Urinary bladder (tissue), 4 donors: Measurements from ENCODE around the gene COL7A1. TPM values are rescaled to one million over a fixed set of nuclear protein-coding genes. Genes with fewer than 3 reads are reported as not detected.

ENCODE experiments used
- DNase-seq: peaks from one replicate; pipeline ENCODE4 v3.0.0-alpha.2; 2015; ENCODE audit errors: extremely low spot score
- H3K27ac ChIP-seq: one replicate; pipeline ENCODE4 v1.5.1; 2013; ENCODE audit warnings: low read depth, mild to moderate bottlenecking, moderate library complexity
- H3K36me3 ChIP-seq: one replicate; pipeline ENCODE4 v1.6.1; 2013; ENCODE audit warnings: mild to moderate bottlenecking, moderate library complexity; ENCODE audit not compliant: insufficient read depth
- H3K4me1 ChIP-seq: one replicate; pipeline ENCODE4 v1.6.1; 2013; ENCODE audit warnings: mild to moderate bottlenecking, moderate library complexity; ENCODE audit not compliant: insufficient read depth
- H3K4me3 ChIP-seq: one replicate; pipeline ENCODE4 v1.5.1; 2013; ENCODE audit warnings: low read depth, low read length
- WGBS: extraction: QIAGEN DNeasy Blood & Tissue Kit; methylation state at CpG from one replicate; pipeline ENCODE4 v1.1.7; 2013; 5-methylcytosine and 5-hydroxymethylcytosine counted together
- polyA plus RNA-seq: library from polyadenylated mRNA; stranded (reverse); fragments of 200-250 nt; gene quantifications from one replicate; pipeline ENCODE4 v1.2.3, GENCODE V29; 2013
- total RNA-seq: library from RNA; depleted of rRNA; stranded (reverse); fragments of >200 nt; gene quantifications from one replicate; pipeline ENCODE4 v1.2.3, GENCODE V29; 2014
- donor health status: healthy with polysubstance abuse.
- donor health status: healthy.

COL7A1 gene
- total and polyA plus RNA-seq, 2 donors, result 19.7 to 20.0 TPM

DNA sequence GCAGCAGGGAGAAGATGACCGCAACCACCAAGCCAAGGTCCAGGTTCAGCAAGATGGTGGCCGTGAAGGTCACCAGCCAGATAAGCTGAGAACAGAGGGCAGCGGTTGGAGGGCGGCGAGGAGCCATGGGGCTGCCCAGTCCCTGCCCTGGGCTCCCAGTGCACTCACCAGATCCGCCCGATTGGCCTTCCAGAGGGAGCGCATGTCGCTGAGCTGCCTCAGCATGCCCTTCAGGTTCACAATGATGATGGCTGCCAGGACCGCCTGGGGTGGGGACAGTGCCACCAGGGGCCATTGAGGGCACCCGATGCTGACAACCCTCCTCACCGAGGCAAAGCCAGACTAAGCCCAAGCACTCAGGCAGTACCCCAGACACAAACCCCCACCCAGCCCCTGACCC, 34.8 kb upstream of the COL7A1 start:
- H3K4me1 ChIP-seq, result no peaks in the 10 kb centered on the region
- 96% methylated on average over 12 of the region's 12 CpGs for WGBS
- H3K36me3 ChIP-seq, result no peaks in the 10 kb centered on the region
- no peak overlapping the region for H3K27ac ChIP-seq
- no peak for DNase-seq
- no peak overlapping the region for H3K4me3 ChIP-seq

DNA sequence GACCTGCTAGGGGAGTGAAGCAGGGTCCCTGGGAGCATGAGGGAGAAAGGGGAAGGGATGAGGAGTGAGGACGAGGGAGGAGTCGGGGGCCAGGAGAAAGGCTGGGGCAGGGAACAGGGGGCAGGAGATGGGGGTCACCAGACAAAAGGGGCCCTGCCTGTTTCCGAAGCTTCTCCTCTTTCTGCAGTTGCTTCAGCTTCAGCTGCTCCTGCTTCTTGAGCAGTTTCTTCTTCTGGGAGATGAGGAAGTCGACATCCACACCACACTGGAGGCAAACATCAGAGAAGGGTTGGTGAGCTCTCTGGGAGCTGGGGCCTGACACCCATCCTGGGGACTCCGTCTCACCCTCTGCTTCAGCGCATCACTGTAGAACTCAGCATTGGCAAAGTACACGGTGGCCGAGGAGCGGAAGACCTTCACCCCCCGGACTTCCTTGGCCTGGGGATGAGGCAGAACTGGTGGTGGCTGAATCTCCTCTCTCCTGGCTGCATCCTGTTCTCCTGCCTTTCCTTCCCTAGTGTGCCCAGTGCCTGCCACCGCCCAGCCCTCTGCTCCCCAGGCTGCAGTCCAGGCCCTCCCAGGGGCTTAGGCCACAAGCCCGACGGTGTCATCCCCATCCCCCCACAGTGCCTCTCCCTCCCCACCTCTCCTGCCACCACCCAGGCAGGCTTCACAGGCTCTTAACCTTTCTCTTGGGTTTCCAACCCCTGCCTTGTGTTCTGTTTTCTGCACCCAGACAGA, 33.3 kb upstream of the COL7A1 start:
- H3K4me1 ChIP-seq, result no peaks in the 10 kb centered on the region
- no peak for DNase-seq
- H3K4me3 ChIP-seq, result no peak overlapping the region
- 84% methylated on average over 13 of the region's 13 CpGs for WGBS
- no peaks in the 10 kb centered on the region for H3K36me3 ChIP-seq
- H3K27ac ChIP-seq, result no peak overlapping the region

DNA sequence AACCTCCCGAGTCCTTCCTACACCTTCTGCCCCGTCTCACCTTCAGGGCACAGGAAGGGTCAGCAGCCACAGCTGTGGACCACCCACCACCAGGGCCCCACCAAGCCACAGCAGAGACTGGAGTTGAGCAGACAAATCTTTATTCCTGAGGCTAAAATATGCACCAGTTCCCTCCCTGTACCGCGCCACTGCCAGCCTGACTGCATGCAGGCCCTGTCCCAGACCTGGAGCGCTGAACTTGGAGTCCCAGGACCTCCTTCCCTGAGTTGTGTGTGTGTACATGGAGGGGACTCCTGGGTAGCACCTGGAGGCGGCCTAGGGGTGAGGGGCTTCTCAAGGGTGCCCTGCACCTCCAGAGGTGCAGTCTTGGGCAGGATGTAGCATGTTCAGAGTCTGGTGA, 30.5 kb upstream of the COL7A1 start:
- Histone ChIP-seq H3K27ac (no peak overlapping the region), H3K36me3 (no peaks in the 10 kb centered on the region), H3K4me1 (no peaks in the 10 kb centered on the region), H3K4me3 (no peak overlapping the region)
- no peak for DNase-seq
- 90% methylated on average over 6 of the region's 6 CpGs for WGBS

DNA sequence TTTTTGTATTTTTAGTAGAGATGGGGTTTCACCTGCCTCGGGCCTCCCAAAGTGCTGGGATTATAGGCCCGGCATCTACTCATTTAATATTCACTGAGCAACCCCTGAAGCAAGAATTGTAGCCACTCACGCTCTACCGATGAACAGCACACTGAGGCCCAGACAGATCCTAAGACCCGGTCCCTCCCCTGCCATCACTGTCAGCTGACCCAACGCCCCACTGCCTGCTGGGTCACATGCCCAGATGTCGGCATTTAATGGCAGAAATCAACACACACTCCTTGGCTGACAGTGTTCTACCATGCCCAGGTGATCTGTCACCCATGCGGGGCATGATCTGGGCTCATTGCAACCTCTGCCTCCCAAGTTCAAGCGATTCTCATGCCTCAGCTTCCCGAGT, 29.6 kb upstream of the COL7A1 start:
- 89% methylated on average over 10 of the region's 10 CpGs for WGBS
- Histone ChIP-seq H3K27ac (no peak overlapping the region), H3K4me1 (no peaks in the 10 kb centered on the region), H3K36me3 (no peaks in the 10 kb centered on the region), H3K4me3 (no peak overlapping the region)
- DNase-seq, result no peak

DNA sequence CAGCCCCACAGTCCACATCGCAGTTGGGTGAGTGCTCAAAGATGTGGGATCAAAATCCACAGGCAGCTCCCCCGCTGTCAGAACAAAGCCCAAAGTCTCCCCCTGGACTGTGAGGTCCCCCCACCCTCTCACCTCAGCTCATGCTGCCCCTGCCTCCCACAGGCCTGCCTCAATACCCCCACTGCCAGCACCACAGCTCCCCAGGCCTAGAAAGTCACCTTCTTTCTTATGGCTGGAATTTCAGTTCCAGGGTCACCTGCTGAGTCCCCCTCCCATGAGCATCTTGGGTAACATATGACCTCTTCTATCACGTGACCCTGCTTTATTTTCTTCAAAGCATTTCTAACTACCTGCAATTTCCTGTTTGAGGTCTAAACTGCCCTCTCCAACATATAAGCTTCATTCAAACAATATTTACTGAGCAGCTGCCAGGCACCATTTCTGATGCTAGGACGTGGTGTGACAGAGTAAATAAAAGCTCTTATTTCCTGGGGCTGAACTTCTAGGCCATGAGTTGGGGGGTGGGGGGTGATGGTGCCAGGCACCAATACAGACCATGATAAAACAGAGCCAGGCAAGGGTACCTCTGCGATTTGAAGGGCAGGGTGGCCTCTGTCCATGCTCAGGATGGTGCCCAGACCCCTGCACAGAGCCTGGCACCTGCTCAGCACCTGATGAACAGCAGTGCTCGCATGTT, 28.9 kb upstream of the COL7A1 start:
- Histone ChIP-seq H3K27ac (no peak overlapping the region), H3K36me3 (no peaks in the 10 kb centered on the region), H3K4me1 (no peaks in the 10 kb centered on the region), H3K4me3 (no peak overlapping the region)
- 74% methylated on average over 6 of the region's 6 CpGs for WGBS
- DNase-seq, result no peak

DNA sequence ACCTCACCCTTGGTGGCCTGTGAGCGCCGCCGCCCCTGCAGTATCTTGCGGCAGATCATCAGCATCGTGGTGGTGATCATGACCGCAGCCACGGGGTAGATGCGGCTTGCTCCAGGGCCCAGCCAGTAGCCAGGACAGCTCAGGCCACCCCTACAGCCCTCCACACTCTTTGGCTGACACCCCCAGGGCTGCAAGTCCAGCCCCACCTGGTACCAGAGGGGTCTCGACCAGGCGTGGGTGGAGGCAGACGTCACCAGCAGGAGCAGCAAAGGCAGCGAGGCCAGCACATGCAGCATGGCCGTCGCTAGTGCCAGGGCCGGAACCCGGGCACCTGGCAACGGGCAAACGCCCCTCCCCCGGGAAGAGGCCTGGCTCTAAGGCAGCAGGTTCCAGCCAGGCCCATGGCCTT, 26.3 kb upstream of the COL7A1 start, which contains the start of gene TMEM89:
Gene TMEM89, minus strand, starts transcription at position 309 of the 409 bp plus-strand sequence. Its CDS starts 13 bp downstream, at position 296.
- Histone ChIP-seq H3K4me1 (no peaks in the 10 kb centered on the region), H3K27ac (no peak within 1 kb of the TSS), H3K36me3 (no peaks in the 10 kb centered on the region), H3K4me3 (no peak within 1 kb of the TSS)
- DNase-seq, result no peak
- WGBS, result 92% methylated on average over 19 of the region's 19 CpGs

DNA sequence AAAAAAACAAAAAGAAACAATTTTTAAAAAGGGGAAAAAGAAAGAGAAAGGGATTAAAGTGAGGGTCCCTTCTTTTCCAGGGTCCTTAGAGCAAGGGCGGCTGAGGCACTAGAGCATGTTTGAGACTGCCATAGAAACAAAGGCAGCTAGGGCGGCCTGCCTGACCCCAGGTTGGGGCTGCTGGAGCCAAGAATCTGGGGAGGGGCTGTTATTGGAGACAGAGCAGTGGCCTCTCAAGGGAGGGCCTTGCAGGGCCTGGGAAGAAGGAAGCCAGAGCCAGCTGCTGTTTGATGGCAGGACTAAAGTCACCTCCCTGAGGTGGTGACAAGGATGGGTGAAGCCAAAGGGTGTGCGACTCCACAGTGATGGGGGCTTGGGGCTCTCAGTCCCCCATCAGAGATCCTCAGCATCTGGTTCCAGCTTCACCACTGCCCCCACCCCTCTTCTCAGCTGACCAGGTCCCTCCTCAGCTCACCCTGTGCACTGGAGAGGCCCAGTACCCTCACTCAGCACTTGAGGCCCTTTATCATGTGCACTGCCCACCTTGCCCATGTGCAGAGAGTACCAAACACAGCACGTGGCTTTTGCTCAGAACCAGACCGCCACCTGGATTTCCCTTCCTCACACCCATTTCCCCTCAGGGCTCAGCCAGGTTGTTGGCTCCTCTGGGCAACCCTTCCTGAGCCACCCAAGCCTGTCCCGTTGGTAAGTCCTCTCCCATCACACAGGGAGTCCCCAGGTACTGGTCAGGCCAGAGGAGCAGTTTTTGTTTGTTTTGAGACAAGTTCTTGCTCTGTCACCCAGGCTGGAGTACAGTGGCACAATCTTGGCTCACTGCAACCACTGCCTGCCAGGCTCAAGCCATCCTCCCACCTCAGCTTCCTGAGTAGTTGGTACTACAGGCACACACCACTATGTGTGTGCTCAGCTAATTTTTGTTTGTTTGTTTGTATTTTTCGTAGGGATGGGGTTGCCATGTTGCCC, 24.7 kb upstream of the COL7A1 start:
- Histone ChIP-seq H3K4me3 (no peak overlapping the region), H3K27ac (no peak overlapping the region), H3K4me1 (no peaks in the 10 kb centered on the region), H3K36me3 (no peaks in the 10 kb centered on the region)
- DNase-seq, result no peak
- 83% methylated on average over 7 of the region's 7 CpGs for WGBS

DNA sequence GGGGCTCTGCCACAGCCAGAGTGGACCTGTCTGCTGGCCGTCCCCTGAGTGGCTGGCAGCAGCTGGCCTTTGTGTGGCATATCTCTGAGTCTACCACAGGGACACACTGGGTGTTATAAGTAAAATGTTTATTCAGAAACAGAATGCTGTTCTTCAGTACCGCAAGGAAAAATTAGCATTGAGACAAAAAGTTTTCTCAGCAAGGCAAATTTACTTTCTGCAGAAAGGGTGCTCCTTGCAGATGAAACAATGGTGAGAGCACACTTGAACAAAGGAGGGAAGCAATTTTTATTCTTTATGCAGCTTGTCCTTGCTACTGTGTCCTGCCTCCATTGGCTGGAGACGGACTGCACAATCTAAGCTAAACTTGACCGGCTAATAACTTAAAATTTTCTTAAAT, 22.4 kb upstream of the COL7A1 start:
- 95% methylated on average over 4 of the region's 4 CpGs for WGBS
- no peak for DNase-seq
- Histone ChIP-seq H3K36me3 (no peaks in the 10 kb centered on the region), H3K4me3 (no peak overlapping the region), H3K4me1 (no peaks in the 10 kb centered on the region), H3K27ac (no peak overlapping the region)

DNA sequence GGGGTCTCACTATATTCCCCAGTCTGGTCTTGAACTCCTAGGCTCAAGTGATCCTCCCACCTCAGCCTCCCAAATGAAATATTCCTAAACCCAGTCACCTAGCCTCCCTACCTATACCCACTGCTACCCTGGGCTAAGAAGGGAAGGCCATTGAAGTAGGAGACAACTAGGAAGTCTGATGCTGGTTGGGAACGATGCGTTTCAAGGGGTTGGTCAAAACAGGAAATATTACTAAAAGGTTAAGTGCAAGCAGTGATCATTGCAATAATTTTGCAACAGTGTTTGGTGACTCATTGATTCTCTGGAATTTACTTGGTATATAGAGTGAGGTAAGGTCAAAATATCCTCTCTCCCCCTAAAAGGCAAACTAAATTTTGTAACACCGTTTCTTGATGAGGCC, 18.9 kb upstream of the COL7A1 start:
- no peaks in the 10 kb centered on the region for H3K36me3 ChIP-seq
- H3K27ac ChIP-seq, result no peak overlapping the region
- H3K4me1 ChIP-seq, result no peaks in the 10 kb centered on the region
- H3K4me3 ChIP-seq, result no peak overlapping the region
- WGBS, result 74% methylated on average over 3 of the region's 3 CpGs
- no peak for DNase-seq

DNA sequence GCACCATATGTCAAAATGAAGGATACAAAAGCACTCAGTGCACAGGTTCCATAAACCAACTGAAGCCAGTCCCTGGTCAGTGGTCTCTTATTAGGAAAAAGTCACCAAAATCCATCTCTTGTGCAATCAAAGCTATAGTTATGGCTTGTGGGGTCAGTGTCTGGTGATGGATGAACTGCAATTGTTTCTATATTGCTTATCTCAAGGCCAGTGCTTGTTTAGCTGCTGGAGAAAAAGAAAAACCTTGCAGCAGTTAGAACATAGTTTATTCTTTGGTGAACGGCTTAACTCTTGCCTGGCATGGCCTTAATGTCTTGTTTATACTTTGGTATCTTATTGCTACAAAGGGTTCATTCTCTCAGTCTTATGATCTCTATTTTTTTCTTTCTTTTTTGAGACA, 17.2 kb upstream of the COL7A1 start:
- no peaks in the 10 kb centered on the region for H3K36me3 ChIP-seq

DNA sequence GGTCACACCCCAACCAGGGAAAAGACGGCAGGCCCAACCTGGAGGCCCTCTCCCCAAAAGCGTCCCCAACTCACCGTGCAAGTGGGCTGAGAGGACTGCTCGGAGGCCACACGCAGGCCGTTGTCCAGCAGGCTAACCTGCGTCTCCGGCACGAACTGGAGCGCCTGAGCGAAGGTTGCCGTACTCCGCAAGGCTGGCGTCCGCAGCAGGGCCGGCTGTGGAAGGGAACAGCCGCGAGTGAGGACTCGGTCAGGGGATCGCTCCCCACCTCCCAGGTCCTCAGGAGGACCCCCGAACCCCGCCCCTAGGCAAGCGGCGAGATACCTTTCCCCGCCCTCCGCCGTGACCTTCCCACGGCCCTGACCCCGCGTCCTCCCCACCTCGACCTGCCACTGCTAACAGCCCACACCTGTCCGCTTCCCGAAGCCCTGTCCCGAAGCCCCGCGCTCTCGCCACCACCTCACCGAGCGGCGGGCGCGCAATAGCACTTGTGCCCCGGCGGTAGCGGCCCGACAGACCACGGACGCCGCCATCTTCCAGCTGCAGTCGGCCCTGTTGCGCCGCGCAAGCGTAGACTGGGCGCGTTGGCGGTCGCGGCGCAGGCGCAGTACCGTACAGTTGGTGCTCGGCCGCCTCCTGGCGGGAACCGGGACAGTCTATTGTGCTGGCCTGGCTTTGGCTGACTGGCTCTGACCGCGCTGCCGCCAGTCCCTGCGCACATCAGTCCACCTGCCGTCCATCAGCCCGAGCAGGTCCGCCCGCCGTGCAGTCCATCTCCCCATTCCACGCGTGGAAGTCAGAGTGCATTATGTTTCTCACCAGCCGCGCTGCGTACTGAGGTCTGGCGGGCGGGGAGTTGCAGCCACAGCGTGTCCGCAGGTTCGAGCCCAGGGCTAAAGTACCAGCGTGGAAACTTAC, 14.2 kb upstream of the COL7A1 start, which contains the start of gene UQCRC1:
Gene UQCRC1, minus strand, starts transcription at position 559 of the 918 bp plus-strand sequence. Its CDS starts 26 bp downstream, at position 533.
- no peaks in the 10 kb centered on the region for H3K4me1 ChIP-seq
- H3K4me3 ChIP-seq, result peak within 1 kb of the TSS; percentile 75
- DNase-seq, result peak; percentile 59
- peaks cover 2% of the 10 kb centered on the region for H3K36me3 ChIP-seq
- 2% methylated on average over 86 of the region's 86 CpGs for WGBS
- H3K27ac ChIP-seq, result peak within 1 kb of the TSS; percentile 88

More for the DNA sequence above, 17.2 kb upstream of the COL7A1 start:
- DNase-seq, result no peak
- Histone ChIP-seq H3K4me3 (no peak overlapping the region), H3K4me1 (no peaks in the 10 kb centered on the region), H3K27ac (no peak overlapping the region)
- WGBS, result 29% methylated on average over 1 of the region's 1 CpG

DNA sequence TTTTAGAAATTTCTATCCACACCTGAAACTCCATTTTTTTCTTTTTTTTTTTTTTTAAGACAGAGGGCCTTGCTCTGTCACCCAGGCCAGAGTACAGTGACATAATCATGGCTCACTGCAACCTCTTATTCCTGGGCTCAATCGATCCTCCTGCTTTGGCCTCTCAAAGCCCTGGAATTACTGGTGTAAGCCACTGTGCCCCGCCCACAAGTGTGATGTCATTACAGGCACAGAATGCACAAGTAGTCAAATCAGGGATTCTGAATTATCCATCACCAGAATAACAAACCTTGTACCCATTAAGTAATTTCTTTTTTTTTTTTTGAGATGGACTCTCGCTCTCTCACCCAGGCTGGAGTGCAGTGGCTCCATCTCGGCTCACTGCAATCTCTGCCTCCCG, 12.4 kb upstream of the COL7A1 start:
- DNase-seq, result no peak
- 94% methylated on average over 5 of the region's 5 CpGs for whole genome bisulfite sequencing
- no peaks in the 10 kb centered on the region for H3K4me1 ChIP-seq
- peaks cover 5% of the 10 kb centered on the region for H3K36me3 ChIP-seq
- H3K4me3 ChIP-seq, result no peak overlapping the region
- H3K27ac ChIP-seq, result no peak overlapping the region
